GM06990 (cell line): ENCODE results near the gene SFT2D2.
A peak's percentile ranks its signal among the peaks of the same experiment; 100 is the strongest.
"Not testable (repeated sequence)": the region's sequence is repeated elsewhere in the genome, so short reads cannot be mapped to it uniquely, and the experiment has no call there.

Experiments
- DNase-seq: peaks from one replicate; pipeline ENCODE4 v3.0.0-alpha.2; 2011; ENCODE audit not compliant: insufficient read length; ENCODE audit errors: extremely low read depth
- H3K27me3 ChIP-seq: replicated peaks from 2 replicates; pipeline ENCODE4 v1.6.0; 2011; ENCODE audit warnings: low read length; ENCODE audit not compliant: control insufficient read depth, insufficient read depth
- H3K36me3 ChIP-seq: 2 replicates; pipeline ENCODE4 v1.5.1; 2011; ENCODE audit warnings: low read length; ENCODE audit not compliant: control insufficient read depth, insufficient read depth
- H3K4me3 ChIP-seq: replicated peaks from 2 replicates; pipeline ENCODE4 v1.5.1; 2011; ENCODE audit warnings: low read depth, mild to moderate bottlenecking, control low read depth, low read length
- TF ChIP-seq, protein P1 (sequence below): IDR thresholded peaks from 2 replicates; pipeline ENCODE4 v1.5.1; 2011; ENCODE audit warnings: low read length, control low read depth, mild to moderate bottlenecking, inconsistent platforms; ENCODE audit not compliant: insufficient read depth, poor library complexity, severe bottlenecking

SFT2D2 gene

DNA sequence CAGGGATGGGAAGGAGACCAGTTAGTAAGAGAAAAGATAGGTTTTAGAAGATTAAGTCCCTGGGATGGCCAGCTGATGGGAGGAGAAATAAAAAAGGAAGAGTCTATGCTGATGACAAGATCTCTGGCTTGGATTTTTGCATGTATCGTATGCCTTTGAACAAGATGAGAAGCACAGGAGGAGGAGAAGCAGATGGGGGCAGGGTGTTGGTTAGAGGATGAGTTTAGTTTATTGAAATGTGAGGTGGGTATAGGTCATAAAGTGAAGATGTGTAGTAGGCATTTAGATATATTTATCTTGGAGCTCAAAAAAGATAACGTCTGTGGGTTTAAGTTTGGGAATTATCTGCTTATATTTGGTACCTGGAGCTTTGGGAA lies 45.7 kb upstream of the SFT2D2 start:
- Histone ChIP-seq H3K27me3 (no peaks in the 10 kb centered on the region), H3K36me3 (no peaks in the 10 kb centered on the region), H3K4me3 (peak overlapping the region; percentile 78)
- no peak for DNase-seq
- TF ChIP-seq, protein P1, sequence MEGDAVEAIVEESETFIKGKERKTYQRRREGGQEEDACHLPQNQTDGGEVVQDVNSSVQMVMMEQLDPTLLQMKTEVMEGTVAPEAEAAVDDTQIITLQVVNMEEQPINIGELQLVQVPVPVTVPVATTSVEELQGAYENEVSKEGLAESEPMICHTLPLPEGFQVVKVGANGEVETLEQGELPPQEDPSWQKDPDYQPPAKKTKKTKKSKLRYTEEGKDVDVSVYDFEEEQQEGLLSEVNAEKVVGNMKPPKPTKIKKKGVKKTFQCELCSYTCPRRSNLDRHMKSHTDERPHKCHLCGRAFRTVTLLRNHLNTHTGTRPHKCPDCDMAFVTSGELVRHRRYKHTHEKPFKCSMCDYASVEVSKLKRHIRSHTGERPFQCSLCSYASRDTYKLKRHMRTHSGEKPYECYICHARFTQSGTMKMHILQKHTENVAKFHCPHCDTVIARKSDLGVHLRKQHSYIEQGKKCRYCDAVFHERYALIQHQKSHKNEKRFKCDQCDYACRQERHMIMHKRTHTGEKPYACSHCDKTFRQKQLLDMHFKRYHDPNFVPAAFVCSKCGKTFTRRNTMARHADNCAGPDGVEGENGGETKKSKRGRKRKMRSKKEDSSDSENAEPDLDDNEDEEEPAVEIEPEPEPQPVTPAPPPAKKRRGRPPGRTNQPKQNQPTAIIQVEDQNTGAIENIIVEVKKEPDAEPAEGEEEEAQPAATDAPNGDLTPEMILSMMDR: no peak

DNA sequence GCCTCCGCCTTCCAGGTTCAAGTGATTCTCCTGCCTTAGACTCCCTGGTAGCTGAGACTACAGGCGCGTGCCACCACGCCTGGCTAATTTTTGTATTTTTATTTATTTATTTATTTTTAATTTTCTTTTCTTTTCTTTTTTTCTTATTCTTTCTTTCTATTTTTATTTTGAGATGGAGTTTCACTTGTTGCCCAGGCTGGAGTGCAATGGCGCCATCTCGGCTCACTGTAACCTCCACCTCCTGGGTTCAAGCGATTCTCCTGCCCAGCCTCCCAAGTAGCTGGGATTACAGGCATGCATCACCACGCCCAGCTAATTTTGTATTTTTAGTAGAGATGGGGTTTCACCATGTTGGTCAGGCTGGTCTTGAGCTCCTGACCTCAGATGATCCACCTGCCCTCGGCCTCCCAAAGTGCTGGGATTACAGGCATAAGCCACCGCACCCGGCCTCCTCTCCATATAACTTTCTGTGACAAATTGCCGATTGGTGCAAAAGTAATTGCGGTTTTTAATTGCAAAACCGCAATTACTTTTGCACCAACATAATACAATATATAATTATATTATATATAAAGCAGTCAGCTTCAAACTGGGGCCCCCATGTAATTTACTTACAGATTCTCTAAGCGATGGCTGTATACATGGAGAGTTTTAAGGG lies 44.6 kb upstream of the SFT2D2 start:
- not testable (repeated sequence) for DNase-seq, H3K36me3 ChIP-seq, H3K27me3 ChIP-seq, H3K4me3 ChIP-seq

DNA sequence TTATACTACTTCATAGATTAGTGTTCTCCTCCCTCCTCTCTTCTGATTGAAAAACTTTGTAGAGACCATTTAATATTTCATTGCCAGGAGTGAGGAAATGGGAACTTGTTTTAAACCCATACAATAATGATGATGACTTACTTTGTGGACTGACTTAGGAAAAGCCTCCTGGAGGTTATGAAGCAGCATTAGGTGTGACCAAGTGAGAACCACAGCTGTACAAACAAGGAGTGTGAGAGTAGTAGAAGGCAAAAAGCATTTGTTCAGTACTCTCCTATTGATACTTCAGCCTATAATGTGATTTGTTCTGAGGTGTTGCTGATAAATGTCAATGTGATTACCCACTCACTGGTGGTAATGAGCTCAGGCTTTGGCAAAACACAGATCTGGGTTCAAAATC lies 38.6 kb upstream of the SFT2D2 start:
- TF ChIP-seq, protein P1: no peak
- no peak for DNase-seq
- Histone ChIP-seq H3K4me3 (no peak overlapping the region), H3K36me3 (no peaks in the 10 kb centered on the region; the same call in none of the 2 replicates), H3K27me3 (no peaks in the 10 kb centered on the region)

DNA sequence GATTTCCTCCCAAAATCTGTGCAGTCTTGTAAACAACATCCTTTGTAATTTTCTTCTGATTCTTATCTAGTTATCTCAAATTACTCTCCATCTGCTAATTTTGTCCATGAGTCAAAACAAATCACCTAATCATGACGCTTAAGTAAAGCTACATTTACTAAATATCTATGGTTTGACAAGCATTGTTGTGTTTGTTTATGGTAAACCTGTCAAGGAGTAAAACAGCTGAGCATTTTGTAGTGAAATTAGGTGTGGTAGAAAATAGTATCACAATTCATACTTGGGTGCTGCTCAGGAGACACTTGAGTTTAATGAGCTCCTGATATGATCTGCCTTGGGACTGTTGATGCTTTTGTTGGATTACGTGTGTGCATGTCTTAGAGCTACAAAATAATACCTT lies 35.4 kb upstream of the SFT2D2 start:
- H3K4me3 ChIP-seq: no peak overlapping the region
- H3K27me3 ChIP-seq: no peaks in the 10 kb centered on the region
- no peaks in the 10 kb centered on the region; the same call in none of the 2 replicates for H3K36me3 ChIP-seq
- DNase-seq: no peak
- TF ChIP-seq, protein P1: no peak

DNA sequence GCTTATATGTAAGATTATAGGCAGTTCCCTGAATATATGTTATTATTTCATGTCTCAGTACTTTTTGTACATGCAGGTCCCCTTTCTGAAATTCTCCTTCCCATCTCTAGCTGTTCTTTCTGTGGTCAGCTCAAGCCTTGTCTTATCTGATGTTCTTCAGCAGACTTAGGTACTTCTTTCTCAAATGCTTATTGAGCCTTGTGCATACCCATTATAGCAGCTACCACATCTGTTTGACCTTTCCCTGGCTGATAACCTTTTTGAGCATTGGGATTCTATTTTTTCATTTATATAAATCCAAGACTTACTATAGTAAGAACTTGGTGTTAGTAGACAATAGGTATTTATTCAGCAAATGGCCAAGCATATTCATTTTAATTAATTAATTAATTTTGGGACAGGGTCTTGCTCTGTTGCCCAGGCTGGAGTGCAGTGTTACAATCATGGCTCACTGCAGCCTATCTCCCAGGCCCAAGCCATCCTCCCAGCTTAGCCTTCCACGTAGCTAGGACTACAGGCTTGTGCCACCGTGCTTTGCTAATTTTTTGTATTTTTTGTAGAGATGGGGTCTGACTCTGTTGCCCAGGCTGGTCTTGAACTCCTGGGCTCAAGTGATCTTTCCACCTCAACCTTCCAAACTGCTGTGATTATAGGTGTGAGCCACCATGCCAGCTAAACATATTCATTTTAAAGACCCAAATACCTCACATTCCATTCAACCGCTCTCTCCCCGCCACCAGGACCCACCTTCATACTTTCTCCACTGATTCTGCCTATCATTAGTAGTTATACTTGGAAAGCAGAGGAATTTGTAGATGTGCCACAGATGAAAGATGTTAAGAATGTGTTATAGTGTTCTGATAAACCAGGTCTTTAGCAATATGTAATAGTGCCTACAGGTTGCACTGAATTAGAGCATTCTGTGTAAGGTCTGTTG lies 30.3 kb upstream of the SFT2D2 start:
- TF ChIP-seq, protein P1: no peak
- no peaks in the 10 kb centered on the region; the same call in none of the 2 replicates for H3K36me3 ChIP-seq
- no peaks in the 10 kb centered on the region for H3K27me3 ChIP-seq
- no peak overlapping the region for H3K4me3 ChIP-seq
- DNase-seq: no peak

DNA sequence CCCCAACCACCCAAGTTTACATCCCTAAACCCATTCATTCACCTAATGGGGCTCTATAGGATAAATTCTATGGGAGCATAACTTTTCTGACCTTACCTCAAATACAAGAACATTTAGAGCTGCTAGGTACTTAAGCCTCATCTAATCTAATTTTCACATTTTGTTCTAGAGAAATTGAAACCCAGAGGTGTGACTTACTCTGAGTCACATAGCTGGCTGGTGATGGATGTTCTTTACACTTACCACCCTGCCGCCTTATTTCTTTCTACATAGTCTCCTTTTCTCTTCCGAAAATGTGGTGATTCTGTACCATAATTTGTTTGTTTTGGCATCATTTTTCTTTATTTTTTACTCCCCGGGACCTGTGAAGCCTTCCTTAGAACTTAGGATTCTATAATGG lies 26.7 kb upstream of the SFT2D2 start:
- H3K27me3 ChIP-seq: no peaks in the 10 kb centered on the region
- DNase-seq: no peak
- H3K36me3 ChIP-seq: peaks cover 3% of the 10 kb centered on the region
- no peak overlapping the region for H3K4me3 ChIP-seq
- TF ChIP-seq, protein P1: no peak
